T-helper 2 cell (primary cell): ENCODE measurements around the gene C1GALT1.

Source experiments
- DNase-seq, 5 experiments: peaks; one replicate each; pipeline versions ENCODE4 v3.0.0 to v3.0.0-alpha.2; 2012 to 2022

Gene C1GALT1

GRCh38 chr7:7201578-7202374 is 19.4 kb downstream of the C1GALT1 start:
- peak in 3 of 5 experiments; percentile 11 to 73 (median 30) for DNase-seq

- no peak for DNase-seq
These were observed 20.0 kb downstream of the C1GALT1 start for GRCh38 chr7:7202375-7202720.

GRCh38 chr7:7203813-7204575 is 21.6 kb downstream of the C1GALT1 start:
- DNase-seq: no peak

GRCh38 chr7:7207876-7208275 is 25.5 kb downstream of the C1GALT1 start:
- DNase-seq: no peak

- no peak for DNase-seq
These were observed 26.2 kb downstream of the C1GALT1 start for GRCh38 chr7:7208520-7208919.

GRCh38 chr7:7209412-7210050 is 27.2 kb downstream of the C1GALT1 start:
- DNase-seq: no peak

GRCh38 chr7:7210475-7211237 is 28.3 kb downstream of the C1GALT1 start:
- DNase-seq: no peak

- DNase-seq: no peak
These were observed 30.3 kb downstream of the C1GALT1 start for GRCh38 chr7:7212612-7213011.

GRCh38 chr7:7214398-7215347 is 32.3 kb downstream of the C1GALT1 start:
- no peak for DNase-seq

GRCh38 chr7:7216279-7216678 is 33.9 kb downstream of the C1GALT1 start:
- no peak for DNase-seq

- no peak for DNase-seq
These were observed 36.9 kb downstream of the C1GALT1 start for GRCh38 chr7:7219216-7219615.

- no peak for DNase-seq
These were observed 38.5 kb downstream of the C1GALT1 start for GRCh38 chr7:7220821-7221220.

- DNase-seq: no peak
These were observed 39.3 kb downstream of the C1GALT1 start for GRCh38 chr7:7221599-7222038.

- no peak for DNase-seq
These were observed 40.9 kb downstream of the C1GALT1 start for GRCh38 chr7:7223250-7223649.

- no peak for DNase-seq
These were observed 44.1 kb downstream of the C1GALT1 start for GRCh38 chr7:7226407-7226806.

- DNase-seq: no peak
These were observed 46.1 kb downstream of the C1GALT1 start for GRCh38 chr7:7228472-7228871.

- DNase-seq: no peak
These were observed 46.6 kb downstream of the C1GALT1 start for GRCh38 chr7:7228967-7229366.

GRCh38 chr7:7231000-7231399 is 48.7 kb downstream of the C1GALT1 start:
- DNase-seq: peak in 1 of 5 experiments; percentile 22

- DNase-seq: no peak
These were observed 49.5 kb downstream of the C1GALT1 start for GRCh38 chr7:7231865-7232264.

GRCh38 chr7:7235347-7235746 is 53.0 kb downstream of the C1GALT1 start:
- no peak for DNase-seq

GRCh38 chr7:7236041-7236440 is 53.7 kb downstream of the C1GALT1 start:
- no peak for DNase-seq
